ENCODE measurements around the gene TMCO2.

GRCh38 chr1:40268211-40268610 is 20.5 kb downstream of the TMCO2 start:
- TF ChIP-seq CTCF (IDR thresholded peaks at IDR 0.05; ENCODE audit: low read length) (no peak), EZH2 (optimal IDR thresholded peaks at IDR 0.05; ENCODE audit: low read depth, low read length) (no peak), EZH2phosphoT487 (IDR thresholded peaks at IDR 0.05; ENCODE audit: low read length) (no peak)
